TTC549 (cell line): Measurements from ENCODE around the gene SNAPC5.
"Not testable (repeated sequence)": the region's sequence is repeated elsewhere in the genome, so short reads cannot be mapped to it uniquely, and the experiment has no call there.

Experiments
- FAIRE-seq: peaks from 2 replicates; lab custom pipeline; 2012; peaks lifted over from hg19 to GRCh38; lab: Jason Lieb, UNC

SNAPC5 gene

GRCh38 chr15:66489179-66489791 is 8.3 kb downstream of the SNAPC5 start:
- FAIRE-seq: no peak

- FAIRE-seq: no peak
Observed at GRCh38 chr15:66488525-66488924, 9.0 kb downstream of the SNAPC5 start.

GRCh38 chr15:66486887-66487286 is 10.7 kb downstream of the SNAPC5 start:
- no peak for FAIRE-seq

DNA sequence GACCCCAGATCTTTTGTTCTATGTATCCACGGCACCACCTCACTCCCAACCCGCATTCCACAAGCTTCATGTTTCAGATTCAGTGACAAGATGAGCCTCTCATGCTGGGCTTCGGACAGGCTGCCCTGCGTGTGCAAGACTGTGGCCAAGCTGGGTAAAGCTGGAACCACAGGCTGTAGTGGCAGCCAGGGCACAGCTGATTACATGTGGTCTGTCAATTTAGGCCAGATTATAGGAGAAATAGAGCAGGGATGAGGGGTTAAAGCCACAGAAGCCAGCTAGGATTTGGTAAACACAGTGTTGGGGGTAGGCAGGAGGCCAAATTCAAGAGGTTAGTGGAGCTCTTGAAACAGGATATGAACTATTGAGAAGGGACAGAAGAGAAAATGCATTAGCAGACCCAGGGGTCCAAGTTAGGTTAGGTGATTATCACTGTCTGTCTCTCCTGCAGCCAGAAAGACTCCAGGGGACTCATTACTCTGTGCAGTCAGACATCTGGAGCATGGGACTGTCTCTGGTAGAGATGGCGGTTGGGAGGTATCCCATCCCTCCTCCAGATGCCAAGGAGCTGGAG is 12.9 kb downstream of the SNAPC5 start:
- FAIRE-seq: no peak

- FAIRE-seq: no peak
Observed at GRCh38 chr15:66483131-66483566, 14.4 kb downstream of the SNAPC5 start.

DNA sequence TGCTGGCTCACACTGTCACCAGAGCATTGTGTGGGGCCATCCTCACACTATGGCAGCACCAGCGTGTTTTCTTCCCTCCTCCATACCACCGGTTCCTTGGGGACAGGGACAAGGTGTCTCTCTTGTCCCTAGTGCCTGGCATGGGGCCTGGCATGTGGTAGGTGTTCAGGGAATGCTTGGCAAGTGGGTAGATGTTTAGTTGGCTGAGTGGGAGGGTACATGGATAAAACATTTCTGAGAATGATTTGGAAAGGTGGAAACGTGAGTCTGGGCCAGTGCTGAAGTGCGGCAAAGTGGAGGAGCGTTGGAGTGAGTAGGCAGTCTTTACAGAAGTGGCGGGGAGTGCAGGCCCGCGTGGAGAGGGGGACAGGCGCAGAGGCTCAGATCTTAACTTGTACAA is 15.0 kb downstream of the SNAPC5 start:
- FAIRE-seq: no peak

GRCh38 chr15:66481107-66481856 is 16.3 kb downstream of the SNAPC5 start:
- FAIRE-seq: no peak

DNA sequence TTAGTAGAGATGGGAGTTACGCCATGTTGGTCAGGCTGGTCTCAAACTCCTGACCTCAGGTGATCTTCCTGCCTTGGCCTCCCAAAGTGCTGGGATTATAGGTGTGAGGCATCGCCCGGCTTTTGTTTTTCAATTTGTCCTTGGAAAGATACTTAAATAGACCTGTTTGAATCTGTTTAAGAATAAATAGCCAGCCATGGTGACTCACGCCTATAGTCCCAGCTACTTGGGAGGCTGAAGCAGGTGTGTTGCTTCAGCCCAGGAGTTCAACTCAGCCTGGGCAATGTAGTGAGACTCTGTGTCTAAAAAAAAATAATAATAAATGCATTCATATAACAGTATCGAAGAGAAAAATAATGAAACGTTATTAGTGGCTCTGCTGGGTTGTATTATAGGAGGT is 17.3 kb downstream of the SNAPC5 start:
- FAIRE-seq: no peak

GRCh38 chr15:66477011-66477410 is 20.6 kb downstream of the SNAPC5 start:
- no peak for FAIRE-seq

GRCh38 chr15:66476535-66476934 is 21.0 kb downstream of the SNAPC5 start:
- no peak for FAIRE-seq

DNA sequence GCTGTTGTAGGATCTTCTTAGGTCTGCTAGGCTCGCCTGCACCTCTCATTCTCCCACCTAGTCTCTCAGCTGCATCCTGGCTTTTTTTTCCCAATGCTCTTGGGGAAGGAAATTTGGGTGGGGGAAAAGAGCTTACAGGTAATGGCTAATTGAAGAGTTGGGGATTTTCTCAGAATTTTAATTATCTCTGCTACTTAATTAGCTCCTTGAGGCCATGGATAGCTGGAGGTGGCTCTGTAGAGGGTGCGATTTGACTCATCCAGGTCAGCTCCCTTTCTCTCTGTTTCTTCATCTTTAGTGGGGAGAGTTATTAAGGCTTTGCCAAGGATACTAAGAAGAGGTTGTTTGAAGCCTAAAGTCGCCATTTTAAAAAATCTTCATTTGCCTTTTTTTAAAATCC is 22.6 kb downstream of the SNAPC5 start:
- no peak for FAIRE-seq

GRCh38 chr15:66474135-66474534 is 23.4 kb downstream of the SNAPC5 start:
- no peak for FAIRE-seq

- no peak for FAIRE-seq
Observed at GRCh38 chr15:66472176-66472999, 25.2 kb downstream of the SNAPC5 start.

- not testable (repeated sequence) for FAIRE-seq
Observed at GRCh38 chr15:66470825-66471224, 26.7 kb downstream of the SNAPC5 start.

- not testable (repeated sequence) for FAIRE-seq
Observed at GRCh38 chr15:66467162-66468040, 30.2 kb downstream of the SNAPC5 start.

DNA sequence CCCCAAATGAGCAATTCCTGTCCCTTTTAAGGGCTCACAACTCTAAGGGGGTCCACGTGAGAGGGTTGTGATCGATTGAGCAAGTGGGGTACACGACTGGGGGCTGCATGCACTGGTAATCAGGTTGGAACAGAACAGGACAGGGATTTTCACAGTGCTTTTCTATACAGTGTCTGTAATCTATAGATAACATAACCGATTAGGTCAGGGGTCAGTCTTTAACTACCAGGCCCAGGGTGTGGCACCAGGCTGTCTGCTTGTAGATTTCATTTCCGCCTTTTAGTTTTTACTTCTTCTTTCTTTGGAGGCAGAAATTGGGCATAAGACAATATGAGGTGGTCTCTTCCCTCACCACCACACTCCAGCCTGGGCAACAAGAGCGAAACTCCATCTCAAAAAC is 32.3 kb downstream of the SNAPC5 start:
- FAIRE-seq: not testable (repeated sequence)

GRCh38 chr15:66462627-66463026 is 34.9 kb downstream of the SNAPC5 start:
- FAIRE-seq: no peak

DNA sequence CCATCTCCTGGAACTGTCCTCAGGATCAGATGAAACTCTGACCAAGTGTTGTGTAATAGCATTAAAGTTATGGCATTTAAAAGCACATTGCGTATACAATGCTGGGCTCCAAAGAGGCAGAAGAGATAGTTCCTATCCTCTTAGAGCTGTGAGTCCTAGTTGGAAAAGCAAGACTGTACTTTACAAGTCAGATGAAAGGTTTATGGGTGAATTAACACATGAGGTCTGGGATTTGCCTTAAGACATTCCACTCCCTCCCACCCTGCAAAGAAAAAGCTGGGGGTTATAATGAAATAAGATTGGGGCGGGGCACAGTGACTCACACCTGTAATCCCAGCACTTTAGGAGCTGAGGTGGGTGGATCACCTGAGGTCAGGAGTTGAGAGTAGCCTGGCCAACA is 35.6 kb downstream of the SNAPC5 start:
- no peak for FAIRE-seq

- not testable (repeated sequence) for FAIRE-seq
Observed at GRCh38 chr15:66461294-66461693, 36.3 kb downstream of the SNAPC5 start.

- no peak for FAIRE-seq
Observed at GRCh38 chr15:66459818-66460615, 37.5 kb downstream of the SNAPC5 start.

GRCh38 chr15:66456211-66456610 is 41.4 kb downstream of the SNAPC5 start:
- FAIRE-seq: no peak
